HCT116 (cell line): ENCODE results near the gene ALOX5AP. TPM values are rescaled to one million over a fixed set of nuclear protein-coding genes. Genes with fewer than 3 reads are reported as not detected.

Experiments used
- ATAC-seq: fragments of 200-7000 bp; cut with Tn5 transposase; 2 replicates; pipeline ENCODE4 v1.9.1; 2020; ENCODE audit warnings: mild to moderate bottlenecking, moderate library complexity
- BruUV-seq: library from RNA; stranded (reverse); fragments of 400-500 nt; replicated peaks from 2 replicates; lab custom pipeline; 2021; lab: Mats Ljungman, UMichigan
- CTCF ChIA-PET: fragments of 300-600 bp; sonication (Branson Sonifier 250); formaldehyde crosslinking; loops from one replicate; lab custom pipeline; 2021; ENCODE audit warnings: antibody characterized with exemption; lab: Charles Lee
- POLR2A ChIA-PET: fragments of 300-600, 350-600 bp; sonication (Branson Sonifier 250); formaldehyde crosslinking; loops from one replicate; lab custom pipeline; 2021; ENCODE audit warnings: antibody characterized with exemption; lab: Charles Lee
- RAD21 ChIA-PET, 2 experiments: fragments of 300-600 bp; sonication (Branson Sonifier 250); formaldehyde crosslinking; loops; one replicate each; lab custom pipeline; 2023; ENCODE audit warnings: low total read pairs in 2 of 2; ENCODE audit not compliant: uncharacterized antibody in 2 of 2, unreplicated experiment in 2 of 2, low non-redundant PET in 1 of 2; lab: Charles Lee
- DNase-seq: peaks from one replicate; pipeline ENCODE4 v3.0.0-alpha.2; 2010; ENCODE audit warnings: low read depth, low spot score
- H2AFZ ChIP-seq: fragments of 200-600 bp; shearing (Covaris generic), sonication (generic); 2 replicates; pipeline ENCODE4 v1.6.1; 2017; ENCODE audit warnings: low read depth, mixed run types, mixed read lengths, antibody characterized with exemption, low read length; ENCODE audit not compliant: poor library complexity, severe bottlenecking
- H3K27ac ChIP-seq: 2 replicates; pipeline ENCODE4 v1.5.1; 2012; ENCODE audit warnings: low read depth, low read length
- H3K27me3 ChIP-seq: fragments of 200-600 bp; sonication (generic); 2 replicates; pipeline ENCODE4 v1.6.1; 2016; ENCODE audit warnings: mixed run types, low read length, mixed read lengths; ENCODE audit not compliant: insufficient read depth
- H3K36me3 ChIP-seq, 2 experiments: fragments of 200-500 bp in 1 of 2; fragments of 200-600 bp in 1 of 2; sonication (Bioruptor generic) in 1 of 2; sonication (generic) in 1 of 2; 2 replicates each; pipeline versions ENCODE4 v1.5.1 to v1.6.1; 2014 to 2016; ENCODE audit warnings: low read length in 2 of 2, inconsistent platforms in 1 of 2, mixed read lengths in 1 of 2, mixed run types in 1 of 2; ENCODE audit not compliant: insufficient read depth in 2 of 2, control insufficient read depth in 1 of 2
- H3K4me1 ChIP-seq, 2 experiments: fragments of 200-600 bp in 1 of 2; sonication (generic) in 1 of 2; 2 replicates each; pipeline versions ENCODE4 v1.5.1 to v1.6.1; 2012 to 2017; ENCODE audit warnings: low read length in 2 of 2, inconsistent platforms in 1 of 2, mild to moderate bottlenecking in 1 of 2, mixed read lengths in 1 of 2, mixed run types in 1 of 2, moderate library complexity in 1 of 2; ENCODE audit not compliant: insufficient read depth in 2 of 2, control insufficient read depth in 1 of 2
- H3K4me2 ChIP-seq: fragments of 200-600 bp; sonication (generic); 2 replicates; pipeline ENCODE4 v1.6.1; 2017; ENCODE audit warnings: mixed run types, low read length, mixed read lengths
- H3K4me3 ChIP-seq, 2 experiments: fragments of 200-600 bp in 1 of 2; sonication (generic) in 1 of 2; replicated peaks in 1 of 2; 2 replicates each; pipeline ENCODE4 v1.5.1; 2011 to 2016; ENCODE audit warnings: low read length in 2 of 2, control low read depth in 1 of 2, low read depth in 1 of 2, mild to moderate bottlenecking in 1 of 2, mixed read lengths in 1 of 2, mixed run types in 1 of 2
- H3K79me2 ChIP-seq: fragments of 200-600 bp; sonication (generic); 2 replicates; pipeline ENCODE4 v1.6.1; 2017; ENCODE audit warnings: mild to moderate bottlenecking, mixed run types, low read length, moderate library complexity, mixed read lengths; ENCODE audit not compliant: insufficient read depth
- H3K9ac ChIP-seq: fragments of 200-600 bp; sonication (generic); 2 replicates; pipeline ENCODE4 v1.6.1; 2016; ENCODE audit warnings: low read length, mixed read lengths
- H3K9me2 ChIP-seq: fragments of 200-600 bp; sonication (generic), shearing (Covaris generic); 2 replicates; pipeline ENCODE4 v1.6.1; 2017; ENCODE audit warnings: mixed run types, mild to moderate bottlenecking, moderate library complexity; ENCODE audit not compliant: insufficient read depth
- H3K9me3 ChIP-seq, 2 experiments: fragments of 200-500 bp in 1 of 2; fragments of 200-600 bp in 1 of 2; sonication (Bioruptor generic) in 1 of 2; sonication (generic) in 1 of 2; 2 replicates each; pipeline ENCODE4 v1.6.1; 2014 to 2017; ENCODE audit warnings: low read length in 2 of 2, mixed read lengths in 2 of 2, inconsistent platforms in 1 of 2, low read depth in 1 of 2, mild to moderate bottlenecking in 1 of 2, mixed run types in 1 of 2, moderate library complexity in 1 of 2; ENCODE audit not compliant: control insufficient read depth in 1 of 2, insufficient read depth in 1 of 2
- H4K20me1 ChIP-seq: fragments of 200-600 bp; sonication (generic), shearing (Covaris generic); 2 replicates; pipeline ENCODE4 v1.6.1; 2017; ENCODE audit warnings: mixed run types, mild to moderate bottlenecking, moderate library complexity; ENCODE audit not compliant: insufficient read depth
- ATF3 ChIP-seq: IDR thresholded peaks from 2 replicates; pipeline ENCODE4 v1.6.1; 2012
- CEBPB ChIP-seq: IDR thresholded peaks from 2 replicates; pipeline ENCODE4 v1.6.1; 2012; ENCODE audit warnings: low read depth
- CTCF ChIP-seq, 3 experiments: fragments of 200-600 bp in 1 of 3; sonication (generic) in 1 of 3; IDR thresholded peaks in 2 of 3; conservative IDR thresholded peaks in 1 of 3; 2 replicates each; pipeline ENCODE4 v1.5.1; 2012 to 2017; ENCODE audit warnings: low read depth in 2 of 3, low read length in 2 of 3, antibody characterized with exemption in 1 of 3, borderline replicate concordance in 1 of 3, control low read depth in 1 of 3, mild to moderate bottlenecking in 1 of 3, mixed read lengths in 1 of 3, mixed run types in 1 of 3, moderate library complexity in 1 of 3; ENCODE audit not compliant: insufficient read depth in 1 of 3
- EGR1 ChIP-seq: IDR thresholded peaks from 2 replicates; pipeline ENCODE4 v1.6.1; 2012; ENCODE audit warnings: low read depth
- ELF1 ChIP-seq: IDR thresholded peaks from 2 replicates; pipeline ENCODE4 v1.6.1; 2012; ENCODE audit warnings: low read depth, borderline replicate concordance
- EZH2 ChIP-seq: fragments of 200-600 bp; sonication (generic); IDR thresholded peaks from 2 replicates; pipeline ENCODE4 v1.6.1; 2017; ENCODE audit warnings: antibody characterized with exemption, mixed run types
- EZH2phosphoT487 ChIP-seq: fragments of 200-600 bp; IDR thresholded peaks from 2 replicates; pipeline ENCODE4 v1.6.1; 2018; ENCODE audit warnings: antibody characterized with exemption, borderline replicate concordance
- FOSL1 ChIP-seq: IDR thresholded peaks from 2 replicates; pipeline ENCODE4 v1.6.1; 2012; ENCODE audit warnings: low read depth
- JUND ChIP-seq: IDR thresholded peaks from 2 replicates; pipeline ENCODE4 v1.6.1; 2012
- MAX ChIP-seq: IDR thresholded peaks from 2 replicates; pipeline ENCODE4 v1.6.1; 2012
- POLR2A ChIP-seq: IDR thresholded peaks from 2 replicates; pipeline ENCODE4 v1.7.0; 2011; ENCODE audit warnings: borderline replicate concordance; ENCODE audit not compliant: insufficient read depth, insufficient read length; ENCODE audit errors: extremely low read depth
- REST ChIP-seq: IDR thresholded peaks from 2 replicates; pipeline ENCODE4 v1.6.1; 2012; ENCODE audit warnings: low read depth
- SP1 ChIP-seq: IDR thresholded peaks from 2 replicates; pipeline ENCODE4 v1.6.1; 2012; ENCODE audit warnings: low read depth
- SRF ChIP-seq: IDR thresholded peaks from 2 replicates; pipeline ENCODE4 v1.6.1; 2012; ENCODE audit warnings: low read depth
- ZBTB33 ChIP-seq: IDR thresholded peaks from 2 replicates; pipeline ENCODE4 v1.6.1; 2011; ENCODE audit warnings: mild to moderate bottlenecking, low read length, moderate library complexity; ENCODE audit not compliant: insufficient replicate concordance; ENCODE audit errors: extremely low read depth
- ZFX ChIP-seq: fragments of 450-650 bp; IDR thresholded peaks from 2 replicates; pipeline ENCODE4 v1.6.1; 2017
- ZNF274 ChIP-seq: fragments of 200-500 bp; sonication (Bioruptor generic); IDR thresholded peaks from 2 replicates; pipeline ENCODE4 v1.6.1; 2014; ENCODE audit warnings: mild to moderate bottlenecking, low read depth, low read length, inconsistent platforms
- intact Hi-C: fragments of 100-400 bp; cut with micrococcal nuclease; formaldehyde crosslinking; loops from 2 replicates; pipeline ENCODE4 v1.10.0; 2022
- total RNA-seq: library from RNA; stranded (reverse); gene quantifications from one replicate; pipeline ENCODE4 v1.2.1, GENCODE V29; 2021; ENCODE audit not compliant: unreplicated experiment

Gene ALOX5AP
- total RNA-seq, 1 experiment from 2014 or later = not detected

GRCh38 chr13:30789166-30789862 is 54.0 kb downstream of the ALOX5AP start:
- Histone ChIP-seq H3K9me2 (no peaks in the 10 kb centered on the region), H4K20me1 (no peaks in the 10 kb centered on the region), H2AFZ (no peak overlapping the region), H3K4me3 (no peak overlapping the region), H3K79me2 (no peaks in the 10 kb centered on the region), H3K36me3 (no peaks in the 10 kb centered on the region), H3K27me3 (no peaks in the 10 kb centered on the region; the same call in 1 of the 2 replicates), H3K4me2 (no peak overlapping the region), H3K4me1 (peaks cover 15 to 19% of the 10 kb centered on the region in 2 experiments), H3K9ac (no peak overlapping the region)
- POLR2A ChIA-PET = no interaction called here
- ATAC-seq (no peak), DNase-seq (no peak)
- CTCF ChIA-PET = no interaction called here
- RAD21 ChIA-PET = no interaction called here
- intact Hi-C loops = no loop called here
- TF ChIP-seq SRF (no peak), ELF1 (no peak), REST (no peak), EZH2phosphoT487 (no peak), EZH2 (no peak), ZFX (no peak), CTCF (IDR thresholded peaks at IDR 0.05 in 2 of 3, conservative IDR thresholded peaks at IDR 0.05 in 1 of 3; ENCODE audit: borderline replicate concordance in 1 of 3, insufficient read depth in 1 of 3, low read depth in 2 of 3, low read length in 2 of 3) (no peak), ATF3 (no peak), SP1 (no peak), EGR1 (no peak), CEBPB (no peak), MAX (no peak), POLR2A (no peak), JUND (no peak), ZBTB33 (no peak), ZNF274 (no peak), FOSL1 (no peak)
- TF ChIP-seq, all 23 proteins: peak for 0
- no peaks in the 10 kb centered on the region for H3K9me3 ChIP-seq
- H3K27ac ChIP-seq = no peak overlapping the region
- BruUV-seq = no TSS peak
